Subcutaneous abdominal adipose tissue (tissue), 5 donors: ENCODE results near the gene AVEN.
"Not testable (repeated sequence)": the region's sequence is repeated elsewhere in the genome, so short reads cannot be mapped to it uniquely, and the experiment has no call there.

Experiments
- H3K27ac ChIP-seq: one replicate; pipeline ENCODE4 v1.7.0; 2013; ENCODE audit warnings: low read depth, mild to moderate bottlenecking, inconsistent platforms, low read length, moderate library complexity
- H3K27me3 ChIP-seq, 5 donors: one replicate each; pipeline ENCODE4 v1.7.0; 2013; ENCODE audit warnings: low read length in 5 of 5, inconsistent platforms in 1 of 5; ENCODE audit not compliant: control insufficient read depth in 5 of 5, insufficient read depth in 4 of 5
- H3K36me3 ChIP-seq, 5 donors: one replicate each; pipeline ENCODE4 v1.7.0; 2013; ENCODE audit warnings: low read length in 5 of 5; ENCODE audit not compliant: control insufficient read depth in 5 of 5, insufficient read depth in 5 of 5
- H3K4me1 ChIP-seq, 5 donors: one replicate each; pipeline ENCODE4 v1.7.0; 2013; ENCODE audit warnings: low read length in 5 of 5, mild to moderate bottlenecking in 3 of 5, moderate library complexity in 1 of 5; ENCODE audit not compliant: control insufficient read depth in 5 of 5, insufficient read depth in 5 of 5
- H3K4me3 ChIP-seq, 5 donors: one replicate each; pipeline ENCODE4 v1.7.0; 2013; ENCODE audit warnings: low read length in 5 of 5, low read depth in 1 of 5
- H3K9ac ChIP-seq, 5 donors: one replicate each; pipeline ENCODE4 v1.7.0; 2013; ENCODE audit warnings: low read length in 5 of 5, mild to moderate bottlenecking in 4 of 5, moderate library complexity in 3 of 5
- H3K9me3 ChIP-seq, 5 donors: one replicate each; pipeline ENCODE4 v1.7.0; 2013; ENCODE audit warnings: low read length in 5 of 5; ENCODE audit not compliant: control insufficient read depth in 5 of 5
- donor health status: healthy.
- donor health status: healthy.
- donor health status: healthy.
- donor health status: healthy.
- donor health status: healthy.

AVEN gene

GRCh38 chr15:34059946-34060345 lies 20.9 kb upstream of the AVEN start:
- Histone ChIP-seq H3K9ac (no peak overlapping the region), H3K9me3 (no peaks in the 10 kb centered on the region), H3K36me3 (no peaks in the 10 kb centered on the region), H3K4me1 (peaks cover 0 to 3% (median 0%) of the 10 kb centered on the region in 5 donors), H3K4me3 (no peak overlapping the region), H3K27ac (no peak overlapping the region), H3K27me3 (peaks cover 0 to 3% (median 0%) of the 10 kb centered on the region in 5 donors)

DNA sequence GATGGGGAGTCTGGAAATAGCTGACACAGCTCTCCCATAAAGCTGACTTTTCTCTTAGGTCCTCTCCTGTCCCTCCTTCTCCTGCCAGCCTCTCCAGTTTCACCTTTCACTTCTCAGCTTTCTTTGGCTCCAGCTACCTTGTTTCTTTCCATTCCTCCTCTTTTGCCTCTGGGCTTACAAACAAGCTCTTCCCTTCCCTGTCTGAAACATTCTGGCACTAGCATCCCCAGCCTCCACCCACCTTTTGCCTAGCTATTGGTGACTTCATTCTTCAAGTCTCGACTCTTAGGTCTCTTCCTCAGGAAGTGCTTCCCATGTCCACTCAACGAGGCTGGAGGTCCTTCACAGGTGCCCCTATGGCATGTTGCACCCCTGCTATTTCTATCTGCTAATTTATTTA lies 20.5 kb upstream of the AVEN start:
- Histone ChIP-seq H3K27me3 (peaks cover 0 to 3% (median 0%) of the 10 kb centered on the region in 5 donors), H3K9me3 (no peaks in the 10 kb centered on the region), H3K4me1 (peaks cover 0 to 3% (median 0%) of the 10 kb centered on the region in 5 donors), H3K4me3 (no peak overlapping the region), H3K36me3 (no peaks in the 10 kb centered on the region), H3K27ac (no peak overlapping the region), H3K9ac (no peak overlapping the region)

- Histone ChIP-seq H3K4me3 (no peak overlapping the region), H3K27ac (no peak overlapping the region), H3K9me3 (no peaks in the 10 kb centered on the region), H3K9ac (no peak overlapping the region), H3K36me3 (no peaks in the 10 kb centered on the region), H3K27me3 (peaks cover 0 to 3% (median 0%) of the 10 kb centered on the region in 5 donors), H3K4me1 (peaks cover 0 to 3% (median 0%) of the 10 kb centered on the region in 5 donors)
These were observed 17.9 kb upstream of the AVEN start for GRCh38 chr15:34056911-34057310.

GRCh38 chr15:34055868-34056595 lies 17.0 kb upstream of the AVEN start:
- Histone ChIP-seq H3K36me3 (no peaks in the 10 kb centered on the region), H3K27me3 (peaks cover 0 to 3% (median 0%) of the 10 kb centered on the region in 5 donors), H3K4me3 (no peak overlapping the region), H3K27ac (no peak overlapping the region), H3K4me1 (no peaks in the 10 kb centered on the region), H3K9me3 (peaks cover 0 to 2% (median 0%) of the 10 kb centered on the region in 5 donors), H3K9ac (no peak overlapping the region)

- H3K4me1 ChIP-seq, result no peaks in the 10 kb centered on the region
- no peaks in the 10 kb centered on the region for H3K36me3 ChIP-seq
- no peak overlapping the region for H3K4me3 ChIP-seq
- H3K27me3 ChIP-seq, result no peaks in the 10 kb centered on the region
- H3K9me3 ChIP-seq, result peaks cover 0 to 10% (median 5%) of the 10 kb centered on the region in 5 donors
- H3K27ac ChIP-seq, result no peak overlapping the region
- H3K9ac ChIP-seq, result no peak overlapping the region
These were observed 15.2 kb upstream of the AVEN start for GRCh38 chr15:34054081-34054707.

GRCh38 chr15:34050385-34050784 lies 11.4 kb upstream of the AVEN start:
- H3K4me3 ChIP-seq, H3K9ac ChIP-seq, H3K27me3 ChIP-seq, H3K4me1 ChIP-seq, H3K27ac ChIP-seq, H3K9me3 ChIP-seq, H3K36me3 ChIP-seq: not testable (repeated sequence)

GRCh38 chr15:34049112-34049511 lies 10.1 kb upstream of the AVEN start:
- Histone ChIP-seq H3K27ac (no peak overlapping the region), H3K36me3 (no peaks in the 10 kb centered on the region), H3K4me1 (no peaks in the 10 kb centered on the region), H3K4me3 (no peak overlapping the region), H3K27me3 (no peaks in the 10 kb centered on the region), H3K9me3 (peaks cover 0 to 10% (median 5%) of the 10 kb centered on the region in 5 donors), H3K9ac (no peak overlapping the region)

- H3K9ac ChIP-seq, result no peak overlapping the region
- H3K9me3 ChIP-seq, result peaks cover 0 to 10% (median 5%) of the 10 kb centered on the region in 5 donors
- H3K4me1 ChIP-seq, result no peaks in the 10 kb centered on the region
- no peak overlapping the region for H3K27ac ChIP-seq
- no peak overlapping the region for H3K4me3 ChIP-seq
- H3K27me3 ChIP-seq, result no peaks in the 10 kb centered on the region
- no peaks in the 10 kb centered on the region for H3K36me3 ChIP-seq
These were observed 9.1 kb upstream of the AVEN start for GRCh38 chr15:34047893-34048775.

- H3K27ac ChIP-seq, result no peak overlapping the region
- H3K4me1 ChIP-seq, result no peaks in the 10 kb centered on the region
- no peak overlapping the region for H3K4me3 ChIP-seq
- H3K9me3 ChIP-seq, result peaks cover 0 to 10% (median 5%) of the 10 kb centered on the region in 5 donors
- no peaks in the 10 kb centered on the region for H3K36me3 ChIP-seq
- no peak overlapping the region for H3K9ac ChIP-seq
- H3K27me3 ChIP-seq, result no peaks in the 10 kb centered on the region
These were observed 7.6 kb upstream of the AVEN start for GRCh38 chr15:34046471-34047145.
